ENCODE results near the gene DGCR8.

GRCh38 chr22:20069331-20070042 lies 10.6 kb upstream of the DGCR8 start:
- TF ChIP-seq CTCF (IDR thresholded peaks at IDR 0.05): no peak
- no peak for TF ChIP-seq POLR2A (IDR thresholded peaks at IDR 0.05)
